Activated naive CD8-positive, alpha-beta T cell treated with anti-CD3 and anti-CD28 coated beads, Interleukin-2, amount 10 ng/mL, durations not matched to agents 7 days and 5 days (primary cell): ENCODE measurements around the gene CAPN12. TPM values are rescaled to one million over a fixed set of nuclear protein-coding genes. Genes with fewer than 3 reads are reported as not detected.
A peak's percentile ranks its signal among the peaks of the same experiment; 100 is the strongest.
"Not testable (repeated sequence)": the region's sequence is repeated elsewhere in the genome, so short reads cannot be mapped to it uniquely, and the experiment has no call there.

ENCODE experiments used
- ATAC-seq: fragments of 150-1000 bp; cut with Tn5 transposase; one replicate; pipeline ENCODE4 v1.10.0; 2021; ENCODE audit warnings: low read depth, moderate library complexity
- POLR2A ChIA-PET: fragments of 350-600 bp; sonication (Branson Sonifier 250); formaldehyde crosslinking; loops from one replicate; lab custom pipeline; 2021; ENCODE audit warnings: antibody characterized with exemption; lab: Charles Lee
- DNase-seq: peaks from one replicate; pipeline ENCODE4 v3.0.0; 2021
- H3K27ac Mint-ChIP-seq: one replicate; pipeline ENCODE4 v1.8.0; 2022; ENCODE audit warnings: mild to moderate bottlenecking, mixed read lengths
- H3K27me3 Mint-ChIP-seq: one replicate; pipeline ENCODE4 v1.8.0; 2022; ENCODE audit warnings: mild to moderate bottlenecking, moderate library complexity, mixed read lengths
- H3K36me3 Mint-ChIP-seq: one replicate; pipeline ENCODE4 v1.8.0; 2021; ENCODE audit warnings: mild to moderate bottlenecking, mixed read lengths
- H3K4me1 Mint-ChIP-seq: one replicate; pipeline ENCODE4 v1.8.0; 2021; ENCODE audit warnings: mixed read lengths
- H3K4me3 Mint-ChIP-seq: one replicate; pipeline ENCODE4 v1.8.0; 2022; ENCODE audit warnings: mild to moderate bottlenecking, moderate library complexity, mixed read lengths
- H3K9me3 Mint-ChIP-seq: one replicate; pipeline ENCODE4 v1.8.0; 2021; ENCODE audit warnings: mixed read lengths
- total RNA-seq, 2 experiments: library from RNA; stranded (reverse); gene quantifications; one replicate each; pipeline ENCODE4 v1.2.3, GENCODE V29; 2021

The CAPN12 gene
- total RNA-seq, 2 experiments from 2014 or later: 22.7 to 26.4 TPM

GRCh38 chr19:38782212-38782611 is 37.9 kb upstream of the CAPN12 start:
- DNase-seq, POLR2A ChIA-PET, H3K36me3 Mint-ChIP-seq, H3K4me3 Mint-ChIP-seq, H3K27ac Mint-ChIP-seq, ATAC-seq, H3K9me3 Mint-ChIP-seq, H3K4me1 Mint-ChIP-seq: not testable (repeated sequence)
- H3K27me3 Mint-ChIP-seq: peaks cover 17% of the 10 kb centered on the region

- DNase-seq (no peak), ATAC-seq (no peak)
- Mint-ChIP-seq H3K27me3 (peaks cover 17% of the 10 kb centered on the region), H3K9me3 (no peaks in the 10 kb centered on the region), H3K4me3 (no peak overlapping the region), H3K4me1 (peaks cover 4% of the 10 kb centered on the region), H3K36me3 (no peaks in the 10 kb centered on the region), H3K27ac (no peak overlapping the region)
- POLR2A ChIA-PET: no interaction called here
Observed at GRCh38 chr19:38781058-38781457, 36.8 kb upstream of the CAPN12 start.

GRCh38 chr19:38780443-38780842 is 36.2 kb upstream of the CAPN12 start:
- H3K4me1 Mint-ChIP-seq: peaks cover 4% of the 10 kb centered on the region
- ATAC-seq: no peak
- H3K27me3 Mint-ChIP-seq: peaks cover 17% of the 10 kb centered on the region

GRCh38 chr19:38778733-38779132 is 34.5 kb upstream of the CAPN12 start:
- DNase-seq (no peak), ATAC-seq (no peak)
- H3K27ac Mint-ChIP-seq: no peak overlapping the region
- H3K4me1 Mint-ChIP-seq: no peaks in the 10 kb centered on the region
- H3K27me3 Mint-ChIP-seq: peaks cover 15% of the 10 kb centered on the region
- no peaks in the 10 kb centered on the region for H3K9me3 Mint-ChIP-seq
- no peak overlapping the region for H3K4me3 Mint-ChIP-seq
- POLR2A ChIA-PET: no interaction called here
- H3K36me3 Mint-ChIP-seq: no peaks in the 10 kb centered on the region

More at GRCh38 chr19:38780443-38780842, 36.2 kb upstream of the CAPN12 start:
- POLR2A ChIA-PET: no interaction called here
- Mint-ChIP-seq H3K9me3 (no peaks in the 10 kb centered on the region), H3K4me3 (no peak overlapping the region), H3K36me3 (no peaks in the 10 kb centered on the region), H3K27ac (no peak overlapping the region)
- DNase-seq: no peak

GRCh38 chr19:38774181-38774950 is 30.1 kb upstream of the CAPN12 start:
- peaks cover 3% of the 10 kb centered on the region for H3K4me1 Mint-ChIP-seq
- ATAC-seq: no peak
- H3K4me3 Mint-ChIP-seq: no peak overlapping the region
- no peak for DNase-seq
- POLR2A ChIA-PET: no interaction called here
- H3K27me3 Mint-ChIP-seq: peaks cover 6% of the 10 kb centered on the region
- H3K9me3 Mint-ChIP-seq: no peaks in the 10 kb centered on the region
- H3K36me3 Mint-ChIP-seq: no peaks in the 10 kb centered on the region
- no peak overlapping the region for H3K27ac Mint-ChIP-seq

GRCh38 chr19:38773469-38774177 is 29.3 kb upstream of the CAPN12 start, which contains the start of gene LGALS7:
Gene LGALS7 (minus strand): TSS chr19:38773517. CDS start chr19:38773492, 25 bp downstream.
- Mint-ChIP-seq H3K4me3 (no peak within 1 kb of the TSS), H3K4me1 (peaks cover 6% of the 10 kb centered on the region), H3K36me3 (no peaks in the 10 kb centered on the region), H3K27me3 (peaks cover under 1% of the 10 kb centered on the region), H3K9me3 (no peaks in the 10 kb centered on the region), H3K27ac (no peak within 1 kb of the TSS)
- POLR2A ChIA-PET: no interaction called here
- DNase-seq (no peak), ATAC-seq (no peak)

GRCh38 chr19:38771569-38771968 is 27.3 kb upstream of the CAPN12 start:
- POLR2A ChIA-PET, H3K27me3 Mint-ChIP-seq, H3K4me1 Mint-ChIP-seq, H3K9me3 Mint-ChIP-seq, H3K27ac Mint-ChIP-seq, DNase-seq, ATAC-seq, H3K36me3 Mint-ChIP-seq, H3K4me3 Mint-ChIP-seq: not testable (repeated sequence)

GRCh38 chr19:38770949-38771275 is 26.6 kb upstream of the CAPN12 start:
- H3K27me3 Mint-ChIP-seq, H3K36me3 Mint-ChIP-seq, H3K4me3 Mint-ChIP-seq, H3K27ac Mint-ChIP-seq, DNase-seq, POLR2A ChIA-PET, H3K4me1 Mint-ChIP-seq, H3K9me3 Mint-ChIP-seq: not testable (repeated sequence)
- peak; percentile 79 for ATAC-seq

- H3K36me3 Mint-ChIP-seq, H3K27me3 Mint-ChIP-seq, H3K4me3 Mint-ChIP-seq, H3K27ac Mint-ChIP-seq, H3K9me3 Mint-ChIP-seq, DNase-seq, H3K4me1 Mint-ChIP-seq: not testable (repeated sequence)
- POLR2A ChIA-PET: interaction anchor here (1.0 to 1.4 kb wide), 5 partner anchors 61 to 99 kb away, joined by 3 to 12 read pairs (median 7); partner anchors contain the start of gene ECH1
- ATAC-seq: peak; percentile 15
Observed at GRCh38 chr19:38770228-38770948, 26.1 kb upstream of the CAPN12 start.

GRCh38 chr19:38769635-38770211 is 25.4 kb upstream of the CAPN12 start:
- peak overlapping the region; percentile 70 for H3K27ac Mint-ChIP-seq
- DNase-seq (peak; percentile 92), ATAC-seq (peak; percentile 84)
- no peaks in the 10 kb centered on the region for H3K36me3 Mint-ChIP-seq
- POLR2A ChIA-PET: interaction anchor here (0.7 to 1.4 kb wide), 10 partner anchors 17 to 161 kb away, joined by 3 to 12 read pairs (median 4); partner anchors contain the start of genes ECH1, EIF3K, MRPS12 and SARS2
- peak overlapping the region; percentile 53 for H3K4me3 Mint-ChIP-seq
- no peaks in the 10 kb centered on the region for H3K27me3 Mint-ChIP-seq
- no peaks in the 10 kb centered on the region for H3K9me3 Mint-ChIP-seq
- H3K4me1 Mint-ChIP-seq: peaks cover 6% of the 10 kb centered on the region

GRCh38 chr19:38766276-38767047 is 22.2 kb upstream of the CAPN12 start:
- ATAC-seq (no peak), DNase-seq (no peak)
- Mint-ChIP-seq H3K27me3 (peaks cover under 1% of the 10 kb centered on the region), H3K36me3 (no peaks in the 10 kb centered on the region), H3K27ac (no peak overlapping the region), H3K4me1 (peaks cover 6% of the 10 kb centered on the region), H3K9me3 (no peaks in the 10 kb centered on the region), H3K4me3 (no peak overlapping the region)
- POLR2A ChIA-PET: no interaction called here

- DNase-seq (no peak), ATAC-seq (no peak)
- Mint-ChIP-seq H3K4me3 (no peak overlapping the region), H3K4me1 (peaks cover 6% of the 10 kb centered on the region), H3K9me3 (no peaks in the 10 kb centered on the region), H3K36me3 (no peaks in the 10 kb centered on the region), H3K27ac (no peak overlapping the region), H3K27me3 (peaks cover 2% of the 10 kb centered on the region)
- POLR2A ChIA-PET: interaction anchor here (0.9 kb wide), 1 partner anchor 22 kb away, joined by 3 read pairs; no protein-coding TSS in a partner anchor
Observed at GRCh38 chr19:38765214-38765613, 20.9 kb upstream of the CAPN12 start.
